Endothelial cell of umbilical vein (primary cell): ENCODE data around the gene VMP1. TPM values are rescaled to one million over a fixed set of nuclear protein-coding genes. Genes with fewer than 3 reads are reported as not detected.

Experiments used
- BruUV-seq: library from RNA; stranded (reverse); fragments of 400-500 nt; replicated peaks from 2 replicates; lab custom pipeline; 2021; lab: Mats Ljungman, UMichigan
- CTCF ChIA-PET: fragments of 300-600, 350-600 bp; sonication (Branson Sonifier 250); formaldehyde crosslinking; loops from one replicate; lab custom pipeline; 2021; ENCODE audit warnings: antibody characterized with exemption, inconsistent platforms; lab: Charles Lee
- POLR2A ChIA-PET: fragments of 300-600, 350-600 bp; sonication (Branson Sonifier 250); formaldehyde crosslinking; loops from one replicate; lab custom pipeline; 2021; ENCODE audit warnings: antibody characterized with exemption, inconsistent platforms; lab: Charles Lee
- DNase-seq: peaks from one replicate; pipeline ENCODE4 v3.0.0-alpha.2; 2011; ENCODE audit warnings: low read depth, low spot score
- FAIRE-seq: peaks from 2 replicates; lab custom pipeline; 2011; peaks lifted over from hg19 to GRCh38; lab: Jason Lieb, UNC
- H2AFZ ChIP-seq: 2 replicates; pipeline ENCODE4 v1.6.0; 2012; ENCODE audit warnings: low read depth, low read length, control low read depth, inconsistent platforms
- H3K27ac ChIP-seq: 2 replicates; pipeline ENCODE4 v1.5.1; 2011; ENCODE audit warnings: low read depth, mild to moderate bottlenecking, control low read depth, low read length, moderate library complexity; ENCODE audit not compliant: insufficient read depth
- H3K27me3 ChIP-seq, 2 experiments: 2 replicates each; pipeline versions ENCODE4 v1.6.0 to v1.6.1; 2011; ENCODE audit warnings: low read length in 2 of 2, mixed read lengths in 1 of 2; ENCODE audit not compliant: control insufficient read depth in 2 of 2, insufficient read depth in 2 of 2
- H3K36me3 ChIP-seq, 2 experiments: 2 replicates in 1 of 2; 3 replicates in 1 of 2; pipeline ENCODE4 v1.5.1; 2011; ENCODE audit warnings: low read length in 2 of 2, mild to moderate bottlenecking in 1 of 2, moderate library complexity in 1 of 2; ENCODE audit not compliant: control insufficient read depth in 2 of 2, insufficient read depth in 2 of 2; ENCODE audit errors: extremely low read depth in 1 of 2
- H3K4me1 ChIP-seq: 3 replicates; pipeline ENCODE4 v1.5.1; 2011; ENCODE audit warnings: mild to moderate bottlenecking, low read length; ENCODE audit not compliant: control insufficient read depth, insufficient read depth; ENCODE audit errors: extremely low read depth
- H3K4me2 ChIP-seq: 2 replicates; pipeline ENCODE4 v1.6.1; 2011; ENCODE audit warnings: low read length, control low read depth, mixed read lengths; ENCODE audit not compliant: insufficient read depth
- H3K4me3 ChIP-seq, 3 experiments: fragments of 200-600 bp in 1 of 3; sonication (generic), shearing (Covaris generic) in 1 of 3; replicated peaks in 1 of 3; 2 replicates each; pipeline ENCODE4 v1.5.1; 2011 to 2016; ENCODE audit warnings: control low read depth in 3 of 3, low read length in 3 of 3, mild to moderate bottlenecking in 2 of 3, inconsistent platforms in 1 of 3, low read depth in 1 of 3, moderate library complexity in 1 of 3; ENCODE audit not compliant: insufficient read depth in 1 of 3
- H3K79me2 ChIP-seq: 2 replicates; pipeline ENCODE4 v1.6.0; 2012; ENCODE audit warnings: low read length, inconsistent platforms; ENCODE audit not compliant: control insufficient read depth, insufficient read depth
- H3K9ac ChIP-seq: replicated peaks from 2 replicates; pipeline ENCODE3; 2011; ENCODE audit warnings: low read length, control low read depth; ENCODE audit not compliant: insufficient read depth; ENCODE audit errors: extremely low read depth
- H3K9me1 ChIP-seq: replicated peaks from 3 replicates; pipeline ENCODE4 v1.6.0; 2011; ENCODE audit warnings: mild to moderate bottlenecking, low read length; ENCODE audit not compliant: control insufficient read depth, insufficient read depth; ENCODE audit errors: extremely low read depth
- H3K9me3 ChIP-seq: replicated peaks from 2 replicates; pipeline ENCODE4 v1.5.1; 2012; ENCODE audit warnings: low read length, inconsistent platforms; ENCODE audit not compliant: control insufficient read depth, insufficient read depth
- H4K20me1 ChIP-seq: replicated peaks from 2 replicates; pipeline ENCODE3; 2011; ENCODE audit warnings: mild to moderate bottlenecking, low read length; ENCODE audit not compliant: control insufficient read depth, insufficient read depth; ENCODE audit errors: extremely low read depth
- CTCF ChIP-seq, 2 donors: IDR thresholded peaks; 1 replicate in 1 of 2; 2 replicates in 1 of 2; pipeline ENCODE4 v1.5.1; 2011; ENCODE audit warnings: low read length in 2 of 2, mild to moderate bottlenecking in 2 of 2, moderate library complexity in 2 of 2, control low read depth in 1 of 2, inconsistent platforms in 1 of 2, low read depth in 1 of 2; ENCODE audit not compliant: insufficient read depth in 1 of 2; ENCODE audit errors: extremely low read depth in 1 of 2
- EZH2 ChIP-seq: IDR thresholded peaks from 2 replicates; pipeline ENCODE4 v1.6.1; 2012; ENCODE audit warnings: borderline replicate concordance, low read depth, mild to moderate bottlenecking, moderate library complexity, low read length, inconsistent platforms; ENCODE audit not compliant: severe bottlenecking
- FOS ChIP-seq: IDR thresholded peaks from 2 replicates; pipeline ENCODE4 v1.6.1; 2011; ENCODE audit warnings: mild to moderate bottlenecking, low read length, moderate library complexity, borderline replicate concordance; ENCODE audit not compliant: insufficient read depth
- GATA2 ChIP-seq: IDR thresholded peaks from 2 replicates; pipeline ENCODE4 v1.7.0; 2011; ENCODE audit warnings: low read depth, mild to moderate bottlenecking, moderate library complexity, mixed read lengths, low read length; ENCODE audit not compliant: insufficient read length, insufficient read depth
- JUN ChIP-seq: IDR thresholded peaks from 2 replicates; pipeline ENCODE4 v1.6.1; 2011; ENCODE audit warnings: borderline replicate concordance, low read depth; ENCODE audit not compliant: insufficient read length, insufficient read depth
- MYC ChIP-seq: IDR thresholded peaks from one replicate; pipeline ENCODE4 v1.6.1; 2011; ENCODE audit warnings: mild to moderate bottlenecking, low read depth, low read length
- POLR2A ChIP-seq: IDR thresholded peaks from 2 replicates; pipeline ENCODE4 v1.6.1; 2012; ENCODE audit warnings: low read depth, mild to moderate bottlenecking, control low read depth, low read length
- POLR2AphosphoS5 ChIP-seq: IDR thresholded peaks from 2 replicates; pipeline ENCODE4 v1.6.1; 2012; ENCODE audit warnings: low read depth, mild to moderate bottlenecking, control low read depth, low read length, moderate library complexity; ENCODE audit not compliant: insufficient read depth
- dilution Hi-C: fragments of 300-500 bp; cut with MboI; formaldehyde crosslinking; loops from one replicate; pipeline ENCODE4 v1.15.0; 2019; ENCODE audit warnings: low sequenced_read_pairs; ENCODE audit not compliant: extremely low pct_ligation_motif_present
- intact Hi-C: fragments of 100-400 bp; cut with micrococcal nuclease; formaldehyde crosslinking; loops from one replicate; pipeline ENCODE4 v1.10.0; 2022
- polyA plus RNA-seq, 4 experiments: library from polyadenylated mRNA; depleted of rRNA in 3 of 4; stranded (reverse) in 3 of 4; unstranded in 1 of 4; fragments of >200 nt; gene quantifications; 2 replicates each; pipeline versions ENCODE4 v1.2.1 to v1.2.3, GENCODE V29; 2011 to 2012; ENCODE audit warnings: missing spikeins in 1 of 4
- total RNA-seq: library from RNA; stranded (reverse); gene quantifications from 2 replicates; pipeline ENCODE4 v1.2.3, GENCODE V29; 2021
- TF ChIP-seq, protein P1 (sequence below): IDR thresholded peaks from 2 replicates; pipeline ENCODE4 v1.6.1; 2011; ENCODE audit not compliant: insufficient read depth, insufficient read length

The VMP1 gene
- total and polyA plus RNA-seq, 2 donors (not counting 3 experiments of a cell fraction or from before 2014, with no cell fraction given) = 138 to 270 TPM

DNA sequence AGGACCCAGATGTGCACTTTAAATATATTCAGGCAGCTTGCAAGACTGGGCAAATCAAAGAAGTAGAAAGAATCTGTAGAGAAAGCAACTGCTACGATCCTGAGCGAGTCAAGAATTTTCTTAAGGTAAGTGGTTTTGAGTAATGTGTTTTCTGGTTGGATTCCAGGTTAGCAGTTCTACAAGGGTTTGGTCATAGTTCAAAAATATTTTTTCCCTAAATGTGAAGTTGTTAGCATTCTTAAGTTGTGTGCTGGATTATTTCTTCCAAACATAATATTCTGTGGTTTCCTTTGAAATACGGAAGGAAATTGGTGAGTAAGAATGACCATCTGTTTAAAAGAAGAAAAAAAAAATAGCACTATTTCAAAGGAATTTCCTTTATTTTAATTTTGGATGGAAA, 38.6 kb upstream of the VMP1 start:
- Histone ChIP-seq H3K36me3 (peaks cover 6 to 30% of the 10 kb centered on the region in 2 experiments), H3K9me1 (peaks cover 2% of the 10 kb centered on the region), H4K20me1 (no peaks in the 10 kb centered on the region), H3K4me2 (peak overlapping the region; percentile 95), H3K4me1 (peaks cover 55% of the 10 kb centered on the region), H3K27me3 (no peaks in the 10 kb centered on the region), H3K9me3 (no peaks in the 10 kb centered on the region), H3K27ac (peak overlapping the region; percentile 96), H3K9ac (peak overlapping the region; percentile 84), H2AFZ (no peak overlapping the region), H3K4me3 (peak overlapping the region in 2 of 3 experiments; percentile 36 to 58), H3K79me2 (peaks cover 36% of the 10 kb centered on the region)
- DNase-seq = peak; percentile 94
- BruUV-seq = no TSS peak
- peak; percentile 92 for FAIRE-seq
- CTCF ChIA-PET = interaction anchor here (0.8 to 1.8 kb wide), 2 partner anchors 19 to 50 kb away, joined by 3 to 5 read pairs; partner anchors contain the start of gene CLTC
- peak; percentile 74 for TF ChIP-seq FOS
- TF ChIP-seq CTCF (IDR thresholded peaks at IDR 0.05; ENCODE audit: extremely low read depth in 1 of 2, insufficient read depth in 1 of 2, low read depth in 1 of 2, low read length in 2 of 2) = no peak
- no peak for TF ChIP-seq GATA2
- TF ChIP-seq, protein P1, sequence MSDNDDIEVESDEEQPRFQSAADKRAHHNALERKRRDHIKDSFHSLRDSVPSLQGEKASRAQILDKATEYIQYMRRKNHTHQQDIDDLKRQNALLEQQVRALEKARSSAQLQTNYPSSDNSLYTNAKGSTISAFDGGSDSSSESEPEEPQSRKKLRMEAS = no peak
- peak; percentile 69 for TF ChIP-seq POLR2AphosphoS5
- TF ChIP-seq MYC = no peak
- no peak for TF ChIP-seq EZH2
- peak; percentile 96 for TF ChIP-seq JUN
- no peak for TF ChIP-seq POLR2A
- dilution Hi-C loops = no loop called here
- POLR2A ChIA-PET = interaction anchor here (1.0 to 1.3 kb wide), 2 partner anchors 38 to 50 kb away, joined by 3 to 4 read pairs; partner anchors contain the start of genes CLTC, PTRH2 and VMP1
- intact Hi-C loops = loop anchor here (1.0 to 5.0 kb wide), 3 partner anchors 50 to 342 kb away; partner anchors contain the start of gene CLTC
